ENCODE measurements around the gene RAB6B. TPM values are rescaled to one million over a fixed set of nuclear protein-coding genes. Genes with fewer than 3 reads are reported as not detected.

Gene RAB6B
- total RNA-seq, 1 experiment from 2014 or later: 0.30 TPM

GRCh38 chr3:133881939-133882825 lies 13.5 kb downstream of the RAB6B start:
- DNase-seq (ENCODE audit: extremely low read depth, low read depth): no peak

- no peak for DNase-seq (ENCODE audit: extremely low read depth, low read depth)
Observed at GRCh38 chr3:133881492-133881891, 14.2 kb downstream of the RAB6B start.

- no peak for DNase-seq (ENCODE audit: extremely low read depth, low read depth)
Observed at GRCh38 chr3:133880886-133881455, 14.7 kb downstream of the RAB6B start.

- no peak for DNase-seq (ENCODE audit: extremely low read depth, low read depth)
Observed at GRCh38 chr3:133880287-133880686, 15.4 kb downstream of the RAB6B start.

GRCh38 chr3:133878518-133878917 lies 17.2 kb downstream of the RAB6B start:
- DNase-seq (ENCODE audit: extremely low read depth, low read depth): no peak

- DNase-seq (ENCODE audit: extremely low read depth, low read depth): no peak
Observed at GRCh38 chr3:133877221-133877620, 18.5 kb downstream of the RAB6B start.

- no peak for DNase-seq (ENCODE audit: extremely low read depth, low read depth)
Observed at GRCh38 chr3:133874761-133875438, 20.8 kb downstream of the RAB6B start.

GRCh38 chr3:133874344-133874743 lies 21.3 kb downstream of the RAB6B start:
- no peak for DNase-seq (ENCODE audit: extremely low read depth, low read depth)

- DNase-seq (ENCODE audit: extremely low read depth, low read depth): no peak
Observed at GRCh38 chr3:133872781-133873180, 22.9 kb downstream of the RAB6B start.

GRCh38 chr3:133872161-133872560 lies 23.5 kb downstream of the RAB6B start:
- DNase-seq (ENCODE audit: extremely low read depth, low read depth): no peak

GRCh38 chr3:133871368-133872090 lies 24.2 kb downstream of the RAB6B start:
- DNase-seq (ENCODE audit: extremely low read depth, low read depth): no peak

GRCh38 chr3:133870822-133871221 lies 24.9 kb downstream of the RAB6B start:
- DNase-seq (ENCODE audit: extremely low read depth, low read depth): no peak

- DNase-seq (ENCODE audit: extremely low read depth, low read depth): no peak
Observed at GRCh38 chr3:133869586-133869985, 26.1 kb downstream of the RAB6B start.

GRCh38 chr3:133868758-133869475 lies 26.8 kb downstream of the RAB6B start:
- DNase-seq (ENCODE audit: extremely low read depth, low read depth): no peak

- DNase-seq (ENCODE audit: extremely low read depth, low read depth): no peak
Observed at GRCh38 chr3:133868186-133868585, 27.5 kb downstream of the RAB6B start.

GRCh38 chr3:133866141-133866540 lies 29.5 kb downstream of the RAB6B start:
- no peak for DNase-seq (ENCODE audit: extremely low read depth, low read depth)

GRCh38 chr3:133865136-133865855 lies 30.4 kb downstream of the RAB6B start:
- no peak for DNase-seq (ENCODE audit: extremely low read depth, low read depth)

GRCh38 chr3:133864616-133865015 lies 31.1 kb downstream of the RAB6B start:
- no peak for DNase-seq (ENCODE audit: extremely low read depth, low read depth)

GRCh38 chr3:133863911-133864310 lies 31.8 kb downstream of the RAB6B start:
- DNase-seq (ENCODE audit: extremely low read depth, low read depth): no peak

- DNase-seq (ENCODE audit: extremely low read depth, low read depth): no peak
Observed at GRCh38 chr3:133862161-133862560, 33.5 kb downstream of the RAB6B start.

All from NCI-H460 (cell line).